Kidney epithelial cell (primary cell): ENCODE results near the gene GCK. TPM values are rescaled to one million over a fixed set of nuclear protein-coding genes. Genes with fewer than 3 reads are reported as not detected.

Experiments
- DNase-seq: peaks from one replicate; pipeline ENCODE4 v3.0.0-alpha.2; 2010; ENCODE audit warnings: low read depth
- H3K27me3 ChIP-seq: 2 replicates; pipeline ENCODE4 v1.6.0; 2011; ENCODE audit warnings: low read length; ENCODE audit not compliant: control insufficient read depth, insufficient read depth
- H3K36me3 ChIP-seq: 2 replicates; pipeline ENCODE4 v1.5.1; 2011; ENCODE audit warnings: low read length; ENCODE audit not compliant: control insufficient read depth, insufficient read depth
- H3K4me3 ChIP-seq: 2 replicates; pipeline ENCODE4 v1.5.1; 2011; ENCODE audit warnings: low read depth, mild to moderate bottlenecking, control low read depth, low read length
- CTCF ChIP-seq: IDR thresholded peaks from 2 replicates; pipeline ENCODE4 v1.5.1; 2011; ENCODE audit warnings: mild to moderate bottlenecking, moderate library complexity, low read length, control low read depth, inconsistent platforms; ENCODE audit not compliant: insufficient read depth, poor library complexity, severe bottlenecking
- total RNA-seq: library from RNA; depleted of rRNA; stranded (reverse); fragments of >200 nt; gene quantifications from 2 replicates; pipeline ENCODE4 v1.2.3, GENCODE V29; 2015

GCK gene
- total RNA-seq, 1 donor from 2014 or later, result 2.3 TPM

- H3K36me3 ChIP-seq, result no peaks in the 10 kb centered on the region
- H3K4me3 ChIP-seq, result no peak overlapping the region
- no peaks in the 10 kb centered on the region for H3K27me3 ChIP-seq
- DNase-seq, result no peak
- TF ChIP-seq CTCF, result no peak
These were observed 4.0 kb upstream of the GCK start for GRCh38 chr7:44193011-44193802.

- no peak for TF ChIP-seq CTCF
- no peak for DNase-seq
- Histone ChIP-seq H3K4me3 (no peak overlapping the region), H3K27me3 (no peaks in the 10 kb centered on the region), H3K36me3 (no peaks in the 10 kb centered on the region)
These were observed 1.9 kb upstream of the GCK start for GRCh38 chr7:44191171-44191570.

- H3K27me3 ChIP-seq, result no peaks in the 10 kb centered on the region
- H3K4me3 ChIP-seq, result no peak overlapping the region
- DNase-seq, result no peak
- H3K36me3 ChIP-seq, result no peaks in the 10 kb centered on the region
- no peak for TF ChIP-seq CTCF
These were observed 994 bp upstream of the GCK start for GRCh38 chr7:44189993-44190872.

DNA sequence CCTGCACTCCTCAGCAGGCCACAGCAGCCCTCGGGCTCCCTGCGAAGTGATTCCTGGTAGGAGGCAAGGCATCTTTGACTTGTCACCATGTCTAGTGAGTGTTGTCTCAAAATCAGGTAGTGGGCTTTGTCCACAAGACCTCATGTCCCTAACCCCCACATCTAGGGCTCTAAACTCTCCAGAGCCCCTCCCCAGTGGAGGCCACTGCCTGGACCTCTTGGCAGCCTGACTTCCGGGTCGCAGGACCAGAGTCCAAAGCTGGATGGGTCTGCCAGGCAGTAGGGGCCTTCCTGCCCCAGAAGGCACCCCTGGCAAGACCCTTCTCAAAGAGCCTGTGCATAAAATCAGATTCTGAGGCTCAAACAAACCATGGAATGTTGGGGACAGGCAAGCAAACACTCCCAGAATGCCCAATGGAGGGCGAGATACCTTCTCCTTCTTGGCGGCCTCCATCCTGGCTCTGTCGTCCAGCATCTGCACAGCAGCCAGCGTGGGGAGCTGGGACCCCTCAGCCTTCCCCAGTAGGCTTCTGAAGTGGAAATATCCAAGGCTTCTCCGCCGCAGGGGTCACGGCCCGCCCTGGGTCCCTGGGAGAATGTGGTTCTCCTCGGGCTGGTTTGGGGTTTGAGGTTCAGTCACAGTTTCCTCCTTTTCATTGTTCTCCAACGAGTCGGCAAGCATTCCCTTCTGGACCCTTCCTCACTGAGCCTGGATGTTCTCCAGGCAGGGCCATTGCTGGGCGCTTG lies 586 bp downstream of the GCK start:
- TF ChIP-seq CTCF, result no peak
- Histone ChIP-seq H3K27me3 (no peaks in the 10 kb centered on the region), H3K36me3 (no peaks in the 10 kb centered on the region), H3K4me3 (no peak overlapping the region)
- no peak for DNase-seq

GRCh38 chr7:44187636-44188416 lies 1.4 kb downstream of the GCK start:
- H3K36me3 ChIP-seq, result no peaks in the 10 kb centered on the region
- no peak for DNase-seq
- TF ChIP-seq CTCF, result no peak
- no peak overlapping the region for H3K4me3 ChIP-seq
- no peaks in the 10 kb centered on the region for H3K27me3 ChIP-seq
